NCI-H526 treated with DMSO at 0.1 percent for 48 hours (cell line): ENCODE data around the gene ZNF217.
"Not testable (repeated sequence)": the region's sequence is repeated elsewhere in the genome, so short reads cannot be mapped to it uniquely, and the experiment has no call there.

ENCODE experiments used
- DNase-seq: peaks from one replicate; lab custom pipeline; 2025; lab: John Stamatoyannopoulos, UW

Gene ZNF217

DNA sequence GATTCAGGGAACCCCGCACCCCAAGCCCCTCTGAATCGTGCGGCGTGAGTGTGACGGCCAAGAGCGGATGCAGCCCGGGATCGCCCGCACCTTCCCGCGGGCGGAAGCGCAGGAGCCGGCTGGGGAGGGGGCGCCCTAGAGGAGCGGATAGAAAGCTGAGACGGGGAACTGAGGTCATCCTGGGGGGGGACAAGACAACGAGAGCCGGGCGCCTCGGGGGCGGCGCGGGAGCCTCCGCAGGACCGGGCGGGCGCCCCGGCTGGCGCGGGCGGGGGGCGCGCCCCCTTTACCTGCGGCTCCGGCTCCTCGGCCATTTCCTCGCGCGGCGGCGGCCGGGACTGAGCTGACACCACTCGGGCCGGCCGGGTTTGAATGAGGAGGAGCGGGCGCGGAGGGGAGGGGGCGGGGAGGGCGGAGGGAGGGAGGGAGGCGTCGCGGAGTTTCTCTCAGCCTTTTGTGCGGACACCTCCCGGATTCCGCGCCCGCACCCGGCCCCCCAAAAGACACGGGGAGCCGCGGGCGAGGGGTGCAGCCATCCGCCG is at the start of gene ZNF217:
Gene ZNF217, minus strand, starts transcription at position 374 of the 542 bp plus-strand sequence. CDS start 11,013 bp downstream, outside the sequence.
- not testable (repeated sequence) for DNase-seq

GRCh38 chr20:53643031-53643832 is 49.6 kb upstream of the ZNF217 start:
- DNase-seq: no peak

DNA sequence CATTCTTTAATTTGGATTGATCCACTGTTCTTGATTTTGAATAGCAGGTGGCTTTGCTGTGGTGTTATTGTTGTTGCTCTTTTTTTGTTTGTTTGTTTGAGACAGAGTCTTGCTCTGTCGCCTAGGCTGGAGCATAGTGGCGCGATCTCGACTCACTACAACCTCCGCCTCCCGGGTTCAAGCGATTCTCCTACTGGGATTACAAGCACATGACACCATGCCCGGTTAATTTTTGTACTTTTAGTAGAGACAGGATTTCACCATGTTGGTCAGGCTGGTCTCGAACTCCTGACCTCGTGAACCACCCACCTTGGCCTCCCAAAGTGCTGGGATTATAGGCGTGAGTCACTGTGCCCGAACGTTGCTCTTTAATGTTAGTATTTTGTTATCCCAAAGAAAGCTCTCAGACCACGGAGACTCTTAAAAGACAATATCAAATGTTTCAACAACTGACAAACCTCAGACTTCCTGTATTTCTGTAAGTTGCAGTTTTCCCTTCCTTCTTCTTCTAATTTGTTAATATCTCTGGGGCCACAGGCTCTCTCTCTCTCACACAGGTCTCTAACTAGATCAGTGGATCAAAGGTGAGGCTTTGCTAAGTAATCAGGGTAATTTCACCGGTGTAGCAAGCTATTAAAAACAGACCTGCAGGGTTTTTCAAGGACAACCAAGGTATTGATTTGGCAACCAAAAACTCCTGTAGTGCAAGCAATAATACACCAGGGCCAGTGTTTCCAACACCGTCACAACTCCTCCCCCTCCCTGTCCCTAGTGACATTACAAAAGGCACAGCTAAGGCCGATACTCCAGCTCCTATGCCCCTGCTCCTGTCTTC is 48.8 kb upstream of the ZNF217 start:
- no peak for DNase-seq

- no peak for DNase-seq
Observed at GRCh38 chr20:53639647-53640440, 46.2 kb upstream of the ZNF217 start.

DNA sequence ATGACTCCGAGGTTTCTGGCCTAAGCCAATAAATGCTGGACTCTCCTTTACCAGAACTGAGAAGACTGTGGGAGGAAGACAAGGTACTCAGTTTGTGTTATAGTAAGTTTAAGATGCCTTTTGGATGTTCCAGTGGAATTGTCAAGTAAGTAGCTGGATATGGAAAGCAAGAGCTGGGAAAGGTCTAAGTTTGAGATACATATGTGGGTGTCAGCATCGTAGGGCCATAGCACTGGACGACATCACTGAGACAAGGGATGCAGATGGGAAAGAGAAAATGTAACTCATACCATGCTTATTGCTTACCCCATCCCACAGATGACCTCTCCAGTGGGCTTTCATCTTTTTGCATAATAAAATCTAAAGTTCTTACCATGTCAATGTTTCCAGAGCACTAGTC is 45.5 kb upstream of the ZNF217 start:
- no peak for DNase-seq

DNA sequence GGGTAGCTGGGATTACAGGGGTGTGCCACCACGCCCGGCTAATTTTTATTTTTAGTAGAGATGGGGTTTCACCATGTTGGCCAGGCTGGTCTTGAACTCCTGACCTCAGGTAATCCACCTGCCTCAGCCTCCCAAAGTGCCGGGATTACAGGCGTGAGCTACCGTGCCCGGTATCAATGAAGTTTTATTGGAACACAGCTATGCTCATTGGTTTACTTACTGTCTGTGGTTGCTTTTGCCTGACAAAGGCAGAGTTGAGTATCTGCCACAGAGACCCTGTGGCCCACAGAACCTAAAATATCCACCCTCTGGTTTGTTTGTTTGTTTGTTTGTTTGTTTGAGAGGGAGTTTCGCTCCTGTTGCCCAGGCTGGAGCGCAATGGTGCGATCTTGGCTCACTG is 43.7 kb upstream of the ZNF217 start:
- not testable (repeated sequence) for DNase-seq

- no peak for DNase-seq
Observed at GRCh38 chr20:53636540-53637097, 43.0 kb upstream of the ZNF217 start.

- no peak for DNase-seq
Observed at GRCh38 chr20:53635221-53635620, 41.6 kb upstream of the ZNF217 start.

DNA sequence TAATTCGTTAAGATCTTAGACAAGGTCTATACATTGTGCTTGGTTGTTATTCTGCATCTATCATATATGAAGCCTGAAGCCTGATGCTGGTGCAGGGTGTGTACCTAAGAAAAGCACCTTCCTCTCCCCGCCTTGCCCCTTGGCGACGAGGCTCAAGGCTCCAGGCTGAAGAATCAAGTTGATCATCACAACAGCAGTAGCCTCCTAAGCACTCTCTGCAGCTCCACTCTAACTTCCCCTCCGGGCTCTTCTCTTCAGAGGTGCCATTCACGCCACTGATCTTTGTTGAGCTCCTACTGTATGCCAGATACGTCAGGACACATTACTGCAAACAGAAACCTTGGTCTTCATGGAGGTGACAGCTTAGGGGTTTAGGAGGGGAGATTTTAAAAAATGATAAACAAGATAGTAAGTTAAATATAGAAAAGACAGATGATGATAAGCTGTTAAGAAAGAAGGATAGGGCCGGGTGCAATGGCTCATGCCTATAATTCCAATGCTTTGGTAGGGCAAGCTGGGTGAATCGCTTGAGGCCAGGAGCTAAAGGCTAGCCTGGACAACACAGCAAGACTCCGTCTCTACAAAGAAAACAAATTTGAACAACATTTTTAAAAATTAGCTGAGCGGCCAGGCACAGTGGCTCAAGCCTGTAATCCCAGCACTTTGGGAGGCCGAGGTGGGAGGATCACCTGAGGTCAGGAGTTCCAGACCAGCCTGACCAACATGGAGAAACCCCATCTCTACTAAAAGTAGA is 38.4 kb upstream of the ZNF217 start:
- no peak for DNase-seq

- no peak for DNase-seq
Observed at GRCh38 chr20:53629436-53629835, 35.8 kb upstream of the ZNF217 start.

DNA sequence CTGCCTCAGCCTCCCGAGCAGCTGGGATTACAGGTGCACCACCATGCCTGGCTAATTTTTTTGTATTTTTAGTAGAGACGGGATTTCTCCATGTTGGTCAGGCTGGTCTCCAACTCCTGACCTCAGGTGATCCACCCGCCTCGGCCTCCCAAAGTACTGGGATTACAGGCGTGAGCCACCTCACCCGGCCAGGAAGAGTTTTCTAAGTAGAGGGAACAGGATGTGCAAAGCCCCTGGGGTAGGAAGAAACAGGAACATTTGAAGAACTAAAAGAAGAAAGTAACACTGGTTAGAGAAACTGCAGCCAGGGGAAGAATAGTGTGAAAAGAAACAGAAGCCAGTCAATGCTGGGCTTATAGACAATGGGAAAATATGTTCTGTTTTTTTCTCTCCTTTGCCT is 35.1 kb upstream of the ZNF217 start:
- not testable (repeated sequence) for DNase-seq

DNA sequence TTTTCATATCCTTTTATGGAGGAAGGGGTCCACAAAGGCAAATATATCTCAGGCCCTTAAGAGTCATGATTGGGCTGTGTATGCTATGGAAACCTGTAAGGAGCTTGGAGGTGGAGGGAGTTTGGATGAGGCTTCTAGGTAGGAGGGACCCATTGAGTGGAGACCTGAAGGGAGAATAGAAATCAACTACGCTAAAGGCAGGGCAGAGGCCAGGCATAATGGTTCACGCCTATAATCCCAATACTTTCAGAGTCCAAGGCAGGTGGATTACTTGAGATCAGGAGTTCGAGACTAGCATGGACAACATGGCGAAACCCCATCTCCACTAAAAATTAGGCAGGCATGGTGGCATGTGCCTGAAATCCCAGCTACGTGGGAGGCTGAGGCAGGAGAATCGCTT is 34.4 kb upstream of the ZNF217 start:
- no peak for DNase-seq

- DNase-seq: not testable (repeated sequence)
Observed at GRCh38 chr20:53627001-53627400, 33.4 kb upstream of the ZNF217 start.

DNA sequence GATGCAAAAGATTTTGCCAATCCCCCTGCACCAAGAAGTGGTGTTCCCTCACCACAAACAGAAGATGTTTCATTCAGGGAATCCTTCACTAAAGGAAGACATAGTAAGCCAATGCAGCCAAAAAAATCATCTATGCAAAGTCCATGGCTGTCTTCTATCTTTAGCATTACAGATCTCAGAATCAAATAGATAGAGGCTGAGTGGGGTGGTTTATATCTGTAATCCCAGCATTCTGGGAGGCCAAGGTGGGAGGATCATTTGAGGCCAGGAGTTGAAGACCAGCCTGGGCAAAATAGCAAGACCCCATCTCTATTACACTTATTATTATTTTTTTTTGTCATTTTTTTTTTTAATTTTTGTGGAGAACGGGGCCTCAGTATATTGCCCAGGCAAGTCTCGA is 32.9 kb upstream of the ZNF217 start:
- no peak for DNase-seq

DNA sequence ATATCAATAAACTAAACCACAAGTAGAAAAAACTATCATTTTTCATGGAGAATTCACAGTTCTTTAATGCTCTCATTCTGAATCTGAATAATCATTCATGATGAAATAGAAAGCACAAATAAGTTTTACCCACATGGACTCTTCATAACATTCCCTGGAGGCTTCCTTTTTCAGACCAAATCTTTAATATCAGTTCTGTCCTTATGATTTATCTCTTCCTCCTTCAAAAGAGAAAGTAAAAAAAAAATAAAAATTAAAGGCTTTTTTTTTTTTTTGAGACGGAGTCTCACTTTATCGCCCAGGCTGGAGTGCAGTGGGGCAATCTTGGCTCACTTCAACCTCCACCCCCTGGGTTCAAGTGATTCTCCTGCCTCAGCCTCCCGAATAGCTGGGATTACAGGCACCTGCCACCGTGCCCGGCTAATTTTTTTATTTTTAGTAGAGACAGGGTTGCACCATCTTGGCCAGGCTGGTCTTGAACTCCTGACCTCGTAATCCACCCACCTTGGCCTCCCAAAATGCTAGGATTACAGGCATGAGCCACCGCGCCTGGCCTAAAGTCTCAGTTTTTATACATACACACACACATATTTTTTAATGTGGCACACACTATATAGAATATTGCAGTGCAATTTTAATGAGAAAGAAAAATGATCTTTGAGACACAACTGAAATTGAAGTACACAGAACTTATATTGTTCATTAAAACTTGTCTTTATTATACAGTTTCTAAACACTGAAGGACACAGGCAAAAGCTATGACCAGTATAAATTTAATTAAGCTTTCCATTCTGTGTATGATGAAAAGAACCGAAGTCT is 31.9 kb upstream of the ZNF217 start:
- DNase-seq: no peak

- DNase-seq: not testable (repeated sequence)
Observed at GRCh38 chr20:53624927-53625250, 31.2 kb upstream of the ZNF217 start.

GRCh38 chr20:53623454-53624211 is 30.0 kb upstream of the ZNF217 start:
- DNase-seq: peak; percentile 88

DNA sequence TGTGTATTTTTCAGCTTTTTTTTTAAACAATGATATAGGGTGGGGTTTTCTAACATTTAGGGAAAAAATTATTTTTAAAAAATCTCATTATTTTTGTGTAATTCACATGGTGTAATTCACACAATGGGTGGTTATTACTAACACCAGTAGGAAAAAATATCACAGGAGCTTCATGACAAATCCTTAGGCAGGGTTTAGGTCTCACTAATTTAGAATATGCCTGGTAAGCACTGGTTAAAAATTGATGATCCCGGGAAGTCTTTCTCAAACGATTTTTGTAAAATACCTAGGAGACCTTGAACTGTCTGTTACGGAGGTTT is 29.5 kb upstream of the ZNF217 start:
- no peak for DNase-seq

DNA sequence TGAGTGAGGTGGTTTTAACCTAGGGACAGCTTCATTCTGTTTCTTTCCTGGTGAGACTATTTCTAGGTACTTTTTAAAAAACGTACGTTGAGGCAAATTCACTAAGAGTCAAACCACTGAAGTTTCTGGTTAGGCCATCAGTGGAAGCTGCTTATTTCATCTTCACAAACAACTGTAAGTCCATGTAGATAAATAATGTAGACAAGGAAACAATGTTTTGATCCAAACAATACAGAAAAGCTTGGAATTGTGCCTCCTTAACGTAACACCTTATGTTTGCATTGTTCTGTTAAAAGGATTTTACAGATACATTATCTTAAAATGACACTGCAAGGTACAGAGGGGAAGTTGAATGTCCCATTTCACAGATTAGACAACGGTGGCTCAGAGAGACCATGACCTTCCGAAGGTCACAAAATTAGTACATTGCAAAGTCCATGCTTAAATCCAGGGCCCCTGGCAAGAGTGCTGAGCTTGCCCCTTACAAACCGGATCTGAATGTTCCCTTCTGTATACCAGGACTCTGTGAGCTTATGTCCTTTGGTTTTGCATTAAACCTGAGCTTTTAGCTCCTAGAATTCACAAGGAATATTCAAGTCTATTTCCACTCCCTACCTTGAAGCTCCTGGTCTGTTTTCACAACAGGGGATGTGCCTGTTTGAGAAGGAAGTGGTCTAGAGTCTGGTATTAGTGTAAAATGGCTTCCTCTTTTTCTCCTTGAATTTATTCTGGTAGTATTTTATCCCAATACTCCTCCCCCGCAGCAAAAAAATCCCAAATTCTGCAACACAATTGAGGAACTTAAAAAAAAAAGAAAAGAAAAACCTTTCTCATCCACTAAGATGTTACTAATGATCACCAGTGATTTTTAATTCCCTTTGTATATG is 28.9 kb upstream of the ZNF217 start:
- no peak for DNase-seq
